Fibroblast of skin of left quadriceps (primary cell): ENCODE measurements around the gene PCSK1.
A peak's percentile ranks its signal among the peaks of the same experiment; 100 is the strongest.
"Not testable (repeated sequence)": the region's sequence is repeated elsewhere in the genome, so short reads cannot be mapped to it uniquely, and the experiment has no call there.

ENCODE experiments used
- DNase-seq, 2 experiments: peaks; one replicate each; pipeline ENCODE4 v3.0.0-alpha.2; 2013; ENCODE audit warnings: low read depth in 2 of 2

PCSK1 gene

GRCh38 chr5:96426831-96427230, 6.2 kb downstream of the PCSK1 start:
- DNase-seq, result no peak

- no peak for DNase-seq
Observed at GRCh38 chr5:96425443-96425842, 7.6 kb downstream of the PCSK1 start.

GRCh38 chr5:96415897-96416296, 17.2 kb downstream of the PCSK1 start:
- DNase-seq, result no peak

- no peak for DNase-seq
Observed at GRCh38 chr5:96412868-96413449, 20.1 kb downstream of the PCSK1 start.

GRCh38 chr5:96410013-96410412, 23.0 kb downstream of the PCSK1 start:
- no peak for DNase-seq

- DNase-seq, result no peak
Observed at GRCh38 chr5:96408841-96409538, 24.1 kb downstream of the PCSK1 start.

- peak; percentile 53 to 54 for DNase-seq
Observed at GRCh38 chr5:96408210-96408777, 24.8 kb downstream of the PCSK1 start.

- DNase-seq, result no peak
Observed at GRCh38 chr5:96407436-96407835, 25.6 kb downstream of the PCSK1 start.

- DNase-seq, result no peak
Observed at GRCh38 chr5:96404191-96404867, 28.7 kb downstream of the PCSK1 start.

- no peak for DNase-seq
Observed at GRCh38 chr5:96402500-96402899, 30.5 kb downstream of the PCSK1 start.

GRCh38 chr5:96396878-96397277, 36.2 kb downstream of the PCSK1 start:
- no peak for DNase-seq

- not testable (repeated sequence) for DNase-seq
Observed at GRCh38 chr5:96395295-96395694, 37.8 kb downstream of the PCSK1 start.

GRCh38 chr5:96391921-96392320, 41.1 kb downstream of the PCSK1 start:
- no peak for DNase-seq

- peak; percentile 68 to 72 for DNase-seq
Observed at GRCh38 chr5:96388176-96388575, 44.9 kb downstream of the PCSK1 start.

GRCh38 chr5:96387616-96388015, 45.4 kb downstream of the PCSK1 start:
- no peak for DNase-seq

GRCh38 chr5:96385538-96385937, 47.5 kb downstream of the PCSK1 start:
- DNase-seq, result no peak

GRCh38 chr5:96384353-96384752, 48.7 kb downstream of the PCSK1 start:
- DNase-seq, result no peak

- no peak for DNase-seq
Observed at GRCh38 chr5:96381526-96381925, 51.5 kb downstream of the PCSK1 start.

GRCh38 chr5:96379896-96380295, 53.2 kb downstream of the PCSK1 start:
- DNase-seq, result no peak

GRCh38 chr5:96377597-96377996, 55.5 kb downstream of the PCSK1 start:
- DNase-seq, result no peak

- no peak for DNase-seq
Observed at GRCh38 chr5:96377167-96377566, 55.9 kb downstream of the PCSK1 start.

GRCh38 chr5:96374653-96375052, 58.4 kb downstream of the PCSK1 start:
- DNase-seq, result no peak

GRCh38 chr5:96373381-96373733, 59.7 kb downstream of the PCSK1 start:
- DNase-seq, result no peak
